SK-N-SH treated with all-trans-retinoic acid at 6 μM for 48 hours (cell line): ENCODE results near the gene BMS1.

Experiments
- ATAC-seq: fragments of 200-7000 bp; cut with Tn5 transposase; 3 replicates; pipeline ENCODE4 v1.9.1; 2020; ENCODE audit warnings: mild to moderate bottlenecking, moderate library complexity
- ARNTL ChIP-seq: fragments of 450-650 bp; formaldehyde crosslinking; IDR thresholded peaks from 2 replicates; pipeline ENCODE4 v1.5.0; 2020; ENCODE audit warnings: low read depth, mild to moderate bottlenecking, moderate library complexity, borderline replicate concordance
- BACH2 ChIP-seq: fragments of 250-450 bp; sonication (Bioruptor Pico); IDR thresholded peaks from 2 replicates; pipeline ENCODE4 v1.9.0; 2021; ENCODE audit warnings: mild to moderate bottlenecking, borderline replicate concordance
- CSDC2 ChIP-seq: fragments of 250-450 bp; sonication (Bioruptor Pico); IDR thresholded peaks from 2 replicates; pipeline ENCODE4 v1.5.0; 2020; ENCODE audit warnings: mild to moderate bottlenecking, moderate library complexity
- ESRRG ChIP-seq: fragments of 250-450 bp; sonication (Bioruptor Pico); IDR thresholded peaks from 2 replicates; pipeline ENCODE4 v1.6.1; 2021; ENCODE audit warnings: mild to moderate bottlenecking
- GLIS3 ChIP-seq: fragments of 250-450 bp; sonication (Bioruptor Pico); IDR thresholded peaks from 2 replicates; pipeline ENCODE4 v1.5.0; 2020; ENCODE audit warnings: mild to moderate bottlenecking, moderate library complexity
- ISL1 ChIP-seq: fragments of 250-450 bp; sonication (Bioruptor Pico); IDR thresholded peaks from 2 replicates; pipeline ENCODE4 v2.1.2; 2022; ENCODE audit warnings: mild to moderate bottlenecking, moderate library complexity
- OSR1 ChIP-seq: fragments of 250-450 bp; sonication (Bioruptor Pico); IDR thresholded peaks from 2 replicates; pipeline ENCODE4 v1.8.0; 2022; ENCODE audit warnings: moderate library complexity, mild to moderate bottlenecking, inconsistent platforms
- PPARA ChIP-seq: fragments of 250-450 bp; sonication (Bioruptor Pico); IDR thresholded peaks from 2 replicates; pipeline ENCODE4 v1.5.0; 2020; ENCODE audit warnings: mild to moderate bottlenecking, borderline replicate concordance
- SNAI2 ChIP-seq: fragments of 250-450 bp; sonication (Bioruptor Pico); IDR thresholded peaks from 2 replicates; pipeline ENCODE4 v1.5.0; 2020; ENCODE audit warnings: mild to moderate bottlenecking, moderate library complexity
- TCF4 ChIP-seq: fragments of 250-450 bp; sonication (Bioruptor Pico); IDR thresholded peaks from 2 replicates; pipeline ENCODE4 v1.8.0; 2021; ENCODE audit warnings: mild to moderate bottlenecking, moderate library complexity, borderline replicate concordance
- TOX ChIP-seq: fragments of 250-450 bp; sonication (Bioruptor Pico); IDR thresholded peaks from 2 replicates; pipeline ENCODE4 v1.8.0; 2021; ENCODE audit warnings: mild to moderate bottlenecking, moderate library complexity, borderline replicate concordance
- ZC3H10 ChIP-seq: fragments of 250-450 bp; sonication (Bioruptor Pico); IDR thresholded peaks from 2 replicates; pipeline ENCODE4 v1.5.1; 2021; ENCODE audit warnings: mild to moderate bottlenecking, moderate library complexity
- ZFP3 ChIP-seq: fragments of 250-450 bp; sonication (Bioruptor Pico); IDR thresholded peaks from 2 replicates; pipeline ENCODE4 v1.5.0; 2020; ENCODE audit warnings: mild to moderate bottlenecking, moderate library complexity
- ZFP30 ChIP-seq: fragments of 450-650 bp; formaldehyde crosslinking; IDR thresholded peaks from 2 replicates; pipeline ENCODE4 v1.5.0; 2022; ENCODE audit warnings: mild to moderate bottlenecking, moderate library complexity
- ZNF565 ChIP-seq: fragments of 450-650 bp; formaldehyde crosslinking; conservative IDR thresholded peaks from 2 replicates; pipeline ENCODE4 v1.5.0; 2020; ENCODE audit warnings: low read depth, mild to moderate bottlenecking, moderate library complexity
- ZNF70 ChIP-seq: fragments of 450-650 bp; formaldehyde crosslinking; IDR thresholded peaks from 2 replicates; pipeline ENCODE4 v1.5.0; 2020; ENCODE audit warnings: mild to moderate bottlenecking, moderate library complexity
- ZNF8 ChIP-seq: fragments of 450-650 bp; formaldehyde crosslinking; IDR thresholded peaks from 2 replicates; pipeline ENCODE4 v1.5.0; 2020; ENCODE audit warnings: mild to moderate bottlenecking, moderate library complexity
- TF ChIP-seq, protein P1 (sequence below): fragments of 250-450 bp; sonication (Bioruptor Pico); IDR thresholded peaks from 2 replicates; pipeline ENCODE4 v1.5.1; 2021; ENCODE audit warnings: mild to moderate bottlenecking, moderate library complexity
- TF ChIP-seq, protein P2 (sequence below): fragments of 250-450 bp; sonication (Bioruptor Pico); IDR thresholded peaks from 2 replicates; pipeline ENCODE4 v1.5.1; 2020; ENCODE audit warnings: low read depth, mild to moderate bottlenecking, moderate library complexity
- TF ChIP-seq, protein P3 (sequence below): fragments of 250-450 bp; sonication (Bioruptor Pico); IDR thresholded peaks from 2 replicates; pipeline ENCODE4 v1.5.0; 2020; ENCODE audit warnings: mild to moderate bottlenecking, moderate library complexity
- TF ChIP-seq, protein P4 (sequence below): fragments of 250-450 bp; sonication (Bioruptor Pico); IDR thresholded peaks from 2 replicates; pipeline ENCODE4 v1.8.0; 2020; ENCODE audit warnings: mild to moderate bottlenecking, moderate library complexity, borderline replicate concordance
- TF ChIP-seq, protein P5 (sequence below): fragments of 250-450 bp; sonication (Bioruptor Pico); IDR thresholded peaks from 2 replicates; pipeline ENCODE4 v1.8.0; 2021; ENCODE audit warnings: low read depth, mild to moderate bottlenecking, moderate library complexity, borderline replicate concordance

The BMS1 gene

DNA sequence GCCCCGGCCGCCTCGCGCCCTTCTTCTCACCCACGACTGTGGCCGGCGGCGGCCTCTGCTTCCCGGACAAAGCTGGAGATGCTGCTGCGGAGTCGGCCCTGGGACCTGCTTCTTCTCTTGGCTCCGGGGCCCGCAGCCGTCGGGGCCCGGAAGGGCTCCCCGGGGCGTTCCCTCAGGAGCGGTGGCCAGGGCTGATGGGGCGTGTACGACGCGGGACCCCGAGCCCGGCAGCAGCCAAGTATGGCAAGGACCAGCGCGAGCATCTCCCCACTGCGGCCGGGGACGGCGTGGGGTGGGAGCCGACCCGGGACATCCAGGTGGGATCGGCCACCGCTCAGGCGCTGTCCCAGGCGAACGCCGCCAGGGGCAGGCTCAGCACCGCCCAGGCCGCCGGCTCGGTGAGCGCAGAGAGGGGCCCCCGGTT, 27.6 kb upstream of the BMS1 start:
- ATAC-seq = peak; percentile 23

DNA sequence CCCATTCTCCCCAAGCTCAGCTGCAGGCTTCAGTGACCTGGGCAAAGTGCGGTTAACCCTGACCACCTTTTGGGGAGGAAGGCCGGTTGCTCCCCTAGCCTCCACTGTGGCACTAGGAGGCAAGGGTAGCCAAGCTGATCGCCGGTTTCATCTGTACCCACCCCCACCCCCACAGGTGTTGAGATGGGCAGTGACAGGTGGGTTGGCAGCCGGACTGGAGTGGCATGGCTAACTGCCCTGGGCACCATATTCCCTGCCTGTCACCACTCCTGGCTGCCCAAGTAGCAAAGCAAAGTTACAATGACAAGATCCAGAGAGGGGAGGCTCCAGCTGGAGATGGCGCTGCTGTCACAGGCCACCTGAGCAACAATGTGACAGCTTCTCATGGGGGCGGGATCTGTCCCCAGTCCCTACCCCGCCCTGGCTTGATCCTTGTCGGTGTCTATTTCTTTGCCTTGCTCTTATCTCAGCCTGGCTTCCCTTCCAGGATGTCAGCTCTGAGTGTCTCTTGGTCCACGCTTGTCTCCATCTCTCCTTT, 27.0 kb upstream of the BMS1 start:
- no peak for TF ChIP-seq ZNF565 (CRISPR knock-in tag)
- no peak for TF ChIP-seq CSDC2 (CRISPR knock-in tag)
- TF ChIP-seq OSR1 (CRISPR knock-in tag) = no peak
- TF ChIP-seq, protein P1, sequence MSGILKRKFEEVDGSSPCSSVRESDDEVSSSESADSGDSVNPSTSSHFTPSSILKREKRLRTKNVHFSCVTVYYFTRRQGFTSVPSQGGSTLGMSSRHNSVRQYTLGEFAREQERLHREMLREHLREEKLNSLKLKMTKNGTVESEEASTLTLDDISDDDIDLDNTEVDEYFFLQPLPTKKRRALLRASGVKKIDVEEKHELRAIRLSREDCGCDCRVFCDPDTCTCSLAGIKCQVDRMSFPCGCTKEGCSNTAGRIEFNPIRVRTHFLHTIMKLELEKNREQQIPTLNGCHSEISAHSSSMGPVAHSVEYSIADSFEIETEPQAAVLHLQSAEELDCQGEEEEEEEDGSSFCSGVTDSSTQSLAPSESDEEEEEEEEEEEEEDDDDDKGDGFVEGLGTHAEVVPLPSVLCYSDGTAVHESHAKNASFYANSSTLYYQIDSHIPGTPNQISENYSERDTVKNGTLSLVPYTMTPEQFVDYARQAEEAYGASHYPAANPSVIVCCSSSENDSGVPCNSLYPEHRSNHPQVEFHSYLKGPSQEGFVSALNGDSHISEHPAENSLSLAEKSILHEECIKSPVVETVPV (CRISPR knock-in tag) = no peak
- TF ChIP-seq ARNTL = no peak
- TF ChIP-seq, protein P2, sequence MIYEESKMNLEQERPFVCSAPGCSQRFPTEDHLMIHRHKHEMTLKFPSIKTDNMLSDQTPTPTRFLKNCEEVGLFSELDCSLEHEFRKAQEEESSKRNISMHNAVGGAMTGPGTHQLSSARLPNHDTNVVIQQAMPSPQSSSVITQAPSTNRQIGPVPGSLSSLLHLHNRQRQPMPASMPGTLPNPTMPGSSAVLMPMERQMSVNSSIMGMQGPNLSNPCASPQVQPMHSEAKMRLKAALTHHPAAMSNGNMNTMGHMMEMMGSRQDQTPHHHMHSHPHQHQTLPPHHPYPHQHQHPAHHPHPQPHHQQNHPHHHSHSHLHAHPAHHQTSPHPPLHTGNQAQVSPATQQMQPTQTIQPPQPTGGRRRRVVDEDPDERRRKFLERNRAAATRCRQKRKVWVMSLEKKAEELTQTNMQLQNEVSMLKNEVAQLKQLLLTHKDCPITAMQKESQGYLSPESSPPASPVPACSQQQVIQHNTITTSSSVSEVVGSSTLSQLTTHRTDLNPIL (CRISPR knock-in tag) = no peak
- ATAC-seq = no peak

More for the DNA sequence above, 27.6 kb upstream of the BMS1 start:
- TF ChIP-seq, protein P3, sequence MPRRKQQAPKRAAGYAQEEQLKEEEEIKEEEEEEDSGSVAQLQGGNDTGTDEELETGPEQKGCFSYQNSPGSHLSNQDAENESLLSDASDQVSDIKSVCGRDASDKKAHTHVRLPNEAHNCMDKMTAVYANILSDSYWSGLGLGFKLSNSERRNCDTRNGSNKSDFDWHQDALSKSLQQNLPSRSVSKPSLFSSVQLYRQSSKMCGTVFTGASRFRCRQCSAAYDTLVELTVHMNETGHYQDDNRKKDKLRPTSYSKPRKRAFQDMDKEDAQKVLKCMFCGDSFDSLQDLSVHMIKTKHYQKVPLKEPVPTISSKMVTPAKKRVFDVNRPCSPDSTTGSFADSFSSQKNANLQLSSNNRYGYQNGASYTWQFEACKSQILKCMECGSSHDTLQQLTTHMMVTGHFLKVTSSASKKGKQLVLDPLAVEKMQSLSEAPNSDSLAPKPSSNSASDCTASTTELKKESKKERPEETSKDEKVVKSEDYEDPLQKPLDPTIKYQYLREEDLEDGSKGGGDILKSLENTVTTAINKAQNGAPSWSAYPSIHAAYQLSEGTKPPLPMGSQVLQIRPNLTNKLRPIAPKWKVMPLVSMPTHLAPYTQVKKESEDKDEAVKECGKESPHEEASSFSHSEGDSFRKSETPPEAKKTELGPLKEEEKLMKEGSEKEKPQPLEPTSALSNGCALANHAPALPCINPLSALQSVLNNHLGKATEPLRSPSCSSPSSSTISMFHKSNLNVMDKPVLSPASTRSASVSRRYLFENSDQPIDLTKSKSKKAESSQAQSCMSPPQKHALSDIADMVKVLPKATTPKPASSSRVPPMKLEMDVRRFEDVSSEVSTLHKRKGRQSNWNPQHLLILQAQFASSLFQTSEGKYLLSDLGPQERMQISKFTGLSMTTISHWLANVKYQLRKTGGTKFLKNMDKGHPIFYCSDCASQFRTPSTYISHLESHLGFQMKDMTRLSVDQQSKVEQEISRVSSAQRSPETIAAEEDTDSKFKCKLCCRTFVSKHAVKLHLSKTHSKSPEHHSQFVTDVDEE (CRISPR knock-in tag) = no peak
- TF ChIP-seq ZFP3 (CRISPR knock-in tag) (no peak), ZC3H10 (CRISPR knock-in tag) (no peak)

DNA sequence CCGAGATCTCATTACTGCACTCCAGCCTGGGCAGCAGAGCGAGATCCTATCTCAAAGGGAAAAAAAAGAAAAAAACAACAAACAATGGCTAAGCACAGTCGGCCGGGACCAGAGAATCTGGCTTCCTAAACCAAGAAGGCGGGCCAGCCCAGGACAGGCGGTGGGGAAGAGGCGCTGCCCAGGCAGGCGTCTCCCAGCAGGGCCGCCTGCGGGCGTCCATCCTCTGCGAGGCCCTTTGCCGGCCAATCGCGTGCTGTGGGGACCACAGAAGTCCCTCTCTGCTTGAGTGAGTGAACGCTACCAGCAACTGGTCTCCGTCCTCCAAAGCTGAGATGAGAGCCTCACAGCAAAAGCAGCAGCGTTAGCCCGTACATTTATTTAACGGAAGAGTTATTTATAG, 14.7 kb upstream of the BMS1 start:
- ATAC-seq = peak; percentile 47; the same call in 2 of the 3 replicates
- TF ChIP-seq, protein P2 (CRISPR knock-in tag) = no peak
- TF ChIP-seq ESRRG (CRISPR knock-in tag) (no peak), TOX (no peak), ZNF8 (no peak), ARNTL (no peak), GLIS3 (CRISPR knock-in tag) (no peak)

DNA sequence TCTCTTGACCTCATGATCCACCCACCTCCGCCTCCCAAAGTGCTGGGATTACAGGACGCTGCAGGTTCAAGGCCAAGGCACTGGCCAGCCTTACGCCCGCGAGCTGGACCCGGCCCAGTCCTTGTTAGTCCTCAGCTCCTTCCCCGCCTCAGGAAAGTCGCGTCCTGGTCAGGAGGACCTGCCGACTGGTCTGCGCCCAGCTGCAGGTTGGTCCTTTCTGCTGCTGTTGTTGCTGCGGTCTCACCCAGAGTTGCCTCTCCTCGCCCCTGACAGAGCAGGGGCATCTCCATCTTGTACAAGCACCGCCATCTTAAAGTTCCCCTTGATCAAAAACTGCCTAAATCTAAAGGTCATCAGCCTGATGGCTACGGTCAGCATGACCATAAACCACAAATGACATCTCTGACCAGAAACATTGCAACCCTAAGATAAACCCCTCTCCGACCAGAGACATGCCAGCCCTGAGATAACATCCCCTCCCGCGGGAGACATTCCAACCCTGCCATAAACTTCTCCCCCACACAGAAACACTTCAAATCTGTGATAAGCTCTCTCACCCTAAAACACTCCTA, 13.9 kb upstream of the BMS1 start:
- no peak for ATAC-seq
- TF ChIP-seq TCF4 (CRISPR knock-in tag) = no peak
- no peak for TF ChIP-seq TOX
- no peak for TF ChIP-seq ESRRG (CRISPR knock-in tag)
- TF ChIP-seq PPARA = no peak
- no peak for TF ChIP-seq BACH2 (CRISPR knock-in tag)
- TF ChIP-seq ZFP30 (CRISPR knock-in tag) = no peak
- no peak for TF ChIP-seq ISL1 (CRISPR knock-in tag)
- TF ChIP-seq ARNTL = no peak
- no peak for TF ChIP-seq SNAI2 (CRISPR knock-in tag)
- no peak for TF ChIP-seq ZNF70 (CRISPR knock-in tag)
- no peak for TF ChIP-seq GLIS3 (CRISPR knock-in tag)

DNA sequence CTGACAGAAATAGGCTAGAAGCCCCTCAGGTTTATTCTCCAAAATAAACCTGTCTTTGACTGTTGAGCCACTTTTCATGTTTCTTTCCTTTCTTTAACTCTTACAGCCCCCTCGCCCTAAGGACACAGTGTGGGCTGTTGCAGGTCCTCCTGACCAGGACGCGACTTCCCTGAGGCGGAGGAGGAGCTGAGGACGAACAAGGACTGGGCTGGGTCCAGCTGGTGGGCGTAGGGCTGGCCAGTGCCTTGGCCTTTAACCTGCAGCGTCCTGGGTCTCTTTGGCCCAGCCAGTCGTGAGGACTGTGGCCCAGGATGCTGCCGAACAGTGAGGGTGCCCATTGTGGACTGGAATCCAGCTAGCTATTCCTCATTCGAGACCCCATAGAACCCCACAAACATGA, 13.4 kb upstream of the BMS1 start:
- ATAC-seq = no peak
- TF ChIP-seq CSDC2 (CRISPR knock-in tag) (no peak), ESRRG (CRISPR knock-in tag) (no peak), ZFP3 (CRISPR knock-in tag) (no peak), ARNTL (no peak), BACH2 (CRISPR knock-in tag) (no peak), ZFP30 (CRISPR knock-in tag) (no peak), ZNF565 (CRISPR knock-in tag) (no peak)
- TF ChIP-seq, protein P1 (CRISPR knock-in tag) = no peak
- TF ChIP-seq, protein P4, sequence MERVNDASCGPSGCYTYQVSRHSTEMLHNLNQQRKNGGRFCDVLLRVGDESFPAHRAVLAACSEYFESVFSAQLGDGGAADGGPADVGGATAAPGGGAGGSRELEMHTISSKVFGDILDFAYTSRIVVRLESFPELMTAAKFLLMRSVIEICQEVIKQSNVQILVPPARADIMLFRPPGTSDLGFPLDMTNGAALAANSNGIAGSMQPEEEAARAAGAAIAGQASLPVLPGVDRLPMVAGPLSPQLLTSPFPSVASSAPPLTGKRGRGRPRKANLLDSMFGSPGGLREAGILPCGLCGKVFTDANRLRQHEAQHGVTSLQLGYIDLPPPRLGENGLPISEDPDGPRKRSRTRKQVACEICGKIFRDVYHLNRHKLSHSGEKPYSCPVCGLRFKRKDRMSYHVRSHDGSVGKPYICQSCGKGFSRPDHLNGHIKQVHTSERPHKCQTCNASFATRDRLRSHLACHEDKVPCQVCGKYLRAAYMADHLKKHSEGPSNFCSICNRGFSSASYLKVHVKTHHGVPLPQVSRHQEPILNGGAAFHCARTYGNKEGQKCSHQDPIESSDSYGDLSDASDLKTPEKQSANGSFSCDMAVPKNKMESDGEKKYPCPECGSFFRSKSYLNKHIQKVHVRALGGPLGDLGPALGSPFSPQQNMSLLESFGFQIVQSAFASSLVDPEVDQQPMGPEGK (CRISPR knock-in tag) = no peak
- TF ChIP-seq, protein P5, sequence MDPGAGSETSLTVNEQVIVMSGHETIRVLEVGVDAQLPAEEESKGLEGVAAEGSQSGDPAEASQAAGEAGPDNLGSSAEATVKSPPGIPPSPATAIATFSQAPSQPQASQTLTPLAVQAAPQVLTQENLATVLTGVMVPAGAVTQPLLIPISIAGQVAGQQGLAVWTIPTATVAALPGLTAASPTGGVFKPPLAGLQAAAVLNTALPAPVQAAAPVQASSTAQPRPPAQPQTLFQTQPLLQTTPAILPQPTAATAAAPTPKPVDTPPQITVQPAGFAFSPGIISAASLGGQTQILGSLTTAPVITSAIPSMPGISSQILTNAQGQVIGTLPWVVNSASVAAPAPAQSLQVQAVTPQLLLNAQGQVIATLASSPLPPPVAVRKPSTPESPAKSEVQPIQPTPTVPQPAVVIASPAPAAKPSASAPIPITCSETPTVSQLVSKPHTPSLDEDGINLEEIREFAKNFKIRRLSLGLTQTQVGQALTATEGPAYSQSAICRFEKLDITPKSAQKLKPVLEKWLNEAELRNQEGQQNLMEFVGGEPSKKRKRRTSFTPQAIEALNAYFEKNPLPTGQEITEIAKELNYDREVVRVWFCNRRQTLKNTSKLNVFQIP = no peak
